ENCODE measurements around the gene ZNF536. TPM values are rescaled to one million over a fixed set of nuclear protein-coding genes. Genes with fewer than 3 reads are reported as not detected.
"Not testable (repeated sequence)": the region's sequence is repeated elsewhere in the genome, so short reads cannot be mapped to it uniquely, and the experiment has no call there.

ZNF536 gene
- total and polyA plus RNA-seq, 3 donors from 2014 or later, result 6.6 to 57.6 (median 35.1) TPM

DNA sequence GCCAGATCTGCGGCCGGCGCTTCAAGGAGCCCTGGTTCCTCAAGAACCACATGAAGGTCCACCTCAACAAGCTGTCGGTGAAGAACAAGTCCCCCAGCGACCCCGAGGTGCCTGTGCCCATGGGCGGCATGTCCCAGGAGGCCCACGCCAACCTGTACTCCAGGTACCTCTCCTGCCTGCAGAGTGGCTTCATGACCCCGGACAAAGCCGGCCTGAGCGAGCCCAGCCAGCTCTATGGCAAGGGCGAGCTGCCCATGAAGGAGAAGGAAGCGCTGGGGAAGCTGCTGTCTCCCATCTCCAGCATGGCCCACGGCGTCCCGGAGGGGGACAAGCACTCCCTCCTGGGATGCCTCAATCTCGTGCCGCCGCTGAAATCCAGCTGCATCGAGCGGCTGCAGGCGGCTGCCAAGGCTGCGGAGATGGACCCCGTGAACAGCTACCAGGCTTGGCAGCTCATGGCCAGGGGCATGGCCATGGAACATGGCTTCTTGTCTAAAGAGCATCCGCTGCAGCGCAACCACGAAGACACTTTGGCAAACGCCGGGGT, 72.6 kb downstream of the ZNF536 start:
- Histone ChIP-seq H3K27me3 (no peaks in the 10 kb centered on the region), H3K9me3 (no peaks in the 10 kb centered on the region), H3K27ac (no peak overlapping the region), H3K36me3 (ENCODE audit: low read depth, missing control alignments) (no peaks in the 10 kb centered on the region), H3K4me3 (no peak overlapping the region), H3K4me1 (peaks cover 7% of the 10 kb centered on the region)
- intact Hi-C loops (cut with DNase I; ENCODE audit: low total_unique reads), result no loop called here
- WGBS, 2 donors, result 79% methylated on average over 17 to 27 of the region's 29 CpGs
- no peak for TF ChIP-seq POLR2A (IDR thresholded peaks at IDR 0.05)
- TF ChIP-seq, protein P1, sequence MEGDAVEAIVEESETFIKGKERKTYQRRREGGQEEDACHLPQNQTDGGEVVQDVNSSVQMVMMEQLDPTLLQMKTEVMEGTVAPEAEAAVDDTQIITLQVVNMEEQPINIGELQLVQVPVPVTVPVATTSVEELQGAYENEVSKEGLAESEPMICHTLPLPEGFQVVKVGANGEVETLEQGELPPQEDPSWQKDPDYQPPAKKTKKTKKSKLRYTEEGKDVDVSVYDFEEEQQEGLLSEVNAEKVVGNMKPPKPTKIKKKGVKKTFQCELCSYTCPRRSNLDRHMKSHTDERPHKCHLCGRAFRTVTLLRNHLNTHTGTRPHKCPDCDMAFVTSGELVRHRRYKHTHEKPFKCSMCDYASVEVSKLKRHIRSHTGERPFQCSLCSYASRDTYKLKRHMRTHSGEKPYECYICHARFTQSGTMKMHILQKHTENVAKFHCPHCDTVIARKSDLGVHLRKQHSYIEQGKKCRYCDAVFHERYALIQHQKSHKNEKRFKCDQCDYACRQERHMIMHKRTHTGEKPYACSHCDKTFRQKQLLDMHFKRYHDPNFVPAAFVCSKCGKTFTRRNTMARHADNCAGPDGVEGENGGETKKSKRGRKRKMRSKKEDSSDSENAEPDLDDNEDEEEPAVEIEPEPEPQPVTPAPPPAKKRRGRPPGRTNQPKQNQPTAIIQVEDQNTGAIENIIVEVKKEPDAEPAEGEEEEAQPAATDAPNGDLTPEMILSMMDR (IDR thresholded peaks at IDR 0.05), result no peak
- no peak for DNase-seq

DNA sequence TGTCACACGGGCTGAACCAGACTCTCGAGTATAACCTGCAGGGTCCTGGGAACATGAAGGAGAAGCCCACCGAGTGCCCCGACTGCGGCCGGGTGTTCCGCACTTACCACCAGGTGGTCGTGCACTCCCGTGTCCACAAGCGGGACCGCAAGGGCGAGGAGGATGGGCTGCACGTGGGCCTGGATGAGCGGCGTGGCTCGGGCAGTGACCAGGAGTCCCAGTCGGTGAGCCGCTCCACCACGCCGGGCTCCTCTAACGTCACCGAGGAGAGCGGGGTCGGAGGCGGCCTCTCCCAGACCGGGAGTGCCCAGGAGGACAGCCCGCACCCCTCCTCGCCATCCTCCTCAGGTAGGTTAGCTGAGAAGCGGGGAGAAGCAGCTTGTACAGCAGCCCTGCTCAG, 73.2 kb downstream of the ZNF536 start:
- TF ChIP-seq, protein P1 (IDR thresholded peaks at IDR 0.05), result no peak
- no peak for TF ChIP-seq POLR2A (IDR thresholded peaks at IDR 0.05)
- Histone ChIP-seq H3K27me3 (no peaks in the 10 kb centered on the region), H3K27ac (no peak overlapping the region), H3K36me3 (ENCODE audit: low read depth, missing control alignments) (no peaks in the 10 kb centered on the region), H3K9me3 (no peaks in the 10 kb centered on the region), H3K4me1 (peaks cover 8% of the 10 kb centered on the region), H3K4me3 (no peak overlapping the region)
- intact Hi-C loops (cut with DNase I; ENCODE audit: low total_unique reads), result no loop called here
- 71 to 90% methylated on average over 9 to 29 of the region's 29 CpGs for WGBS, 2 donors
- DNase-seq, result no peak

DNA sequence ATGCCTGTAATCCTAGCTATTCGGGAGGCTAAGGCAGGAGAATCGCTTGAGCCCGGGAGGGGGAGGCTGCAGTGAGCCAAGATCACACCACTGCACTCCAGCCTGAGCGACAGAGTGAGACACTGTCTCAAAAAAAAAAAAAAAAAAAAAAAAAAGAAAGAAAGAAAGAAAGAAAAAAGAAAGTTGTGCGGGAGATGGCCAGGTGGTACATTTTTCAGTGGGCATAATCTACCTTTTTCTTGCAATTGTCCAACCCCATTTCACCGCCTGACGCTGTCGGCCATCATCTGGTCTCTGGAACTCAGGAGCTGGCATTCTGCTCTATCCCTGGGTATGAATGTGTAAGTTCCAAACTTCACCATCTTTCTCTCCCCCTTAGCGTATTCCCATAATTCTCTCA, 73.9 kb downstream of the ZNF536 start:
- H3K27ac ChIP-seq; H3K4me3 ChIP-seq; H3K36me3 ChIP-seq (ENCODE audit: low read depth, missing control alignments); H3K9me3 ChIP-seq; H3K4me1 ChIP-seq; H3K27me3 ChIP-seq; intact Hi-C loops (cut with DNase I; ENCODE audit: low total_unique reads); DNase-seq: not testable (repeated sequence)
- WGBS, 2 donors, result 94 to 95% methylated on average over 9 of the region's 9 CpGs

DNA sequence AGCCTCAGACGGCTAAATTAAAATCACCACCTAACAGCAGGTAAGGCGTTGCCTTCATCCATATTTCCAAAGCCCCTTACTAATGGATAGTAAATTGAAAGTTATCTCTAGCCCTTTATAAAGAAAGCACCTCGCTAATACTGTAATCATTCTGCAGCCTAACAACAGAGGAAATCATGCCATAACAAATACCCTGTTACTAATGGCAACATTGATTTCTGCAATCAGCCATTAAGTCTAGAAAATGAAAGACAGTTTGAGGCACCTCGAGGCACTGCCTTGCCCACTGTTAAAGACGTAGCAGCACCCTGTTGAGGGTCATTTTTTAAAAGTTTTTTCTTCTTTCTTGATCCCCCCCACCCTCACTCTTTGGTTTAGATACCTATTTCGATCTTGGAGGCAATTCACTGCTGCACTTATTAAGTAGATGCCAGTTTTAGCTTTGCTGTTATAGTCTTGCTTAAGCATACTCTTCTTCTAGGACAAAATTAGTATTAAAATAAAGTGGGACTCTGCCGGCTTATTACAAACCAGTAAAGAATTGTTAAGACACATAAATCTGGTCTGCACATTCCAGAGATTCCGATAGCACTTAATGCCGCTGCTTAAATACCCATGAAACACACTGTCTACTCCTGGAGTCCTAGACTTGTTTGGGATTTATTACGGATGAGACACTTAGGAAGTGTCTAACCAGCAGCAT, 74.8 kb downstream of the ZNF536 start:
- Histone ChIP-seq H3K4me1 (peaks cover 8% of the 10 kb centered on the region), H3K4me3 (no peak overlapping the region), H3K27ac (no peak overlapping the region), H3K36me3 (ENCODE audit: low read depth, missing control alignments) (no peaks in the 10 kb centered on the region), H3K27me3 (no peaks in the 10 kb centered on the region), H3K9me3 (no peaks in the 10 kb centered on the region)
- no peak for DNase-seq
- TF ChIP-seq POLR2A (IDR thresholded peaks at IDR 0.05), result no peak
- TF ChIP-seq, protein P1 (IDR thresholded peaks at IDR 0.05), result no peak
- WGBS, 2 donors, result 84 to 86% methylated on average over 10 of the region's 10 CpGs
- intact Hi-C loops (cut with DNase I; ENCODE audit: low total_unique reads), result no loop called here

DNA sequence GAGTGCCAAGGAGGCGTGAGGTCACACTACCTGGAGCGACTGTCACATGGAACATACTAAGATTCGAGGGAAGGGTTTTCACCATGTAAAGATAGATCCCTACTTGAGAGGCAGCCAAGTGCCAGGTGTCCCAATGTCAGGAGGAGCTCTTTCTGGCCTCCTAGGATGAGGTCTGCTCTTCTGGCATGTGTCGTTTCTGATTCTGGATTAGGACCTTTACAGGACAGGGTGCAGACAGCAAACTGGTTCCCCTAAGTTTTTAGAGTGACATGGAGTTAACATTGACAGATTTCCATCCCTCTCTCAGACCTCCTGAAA, 75.3 kb downstream of the ZNF536 start:
- H3K9me3 ChIP-seq, result no peaks in the 10 kb centered on the region
- WGBS, 2 donors, result 79 to 96% methylated on average over 4 of the region's 4 CpGs
- H3K4me3 ChIP-seq, result no peak overlapping the region
- no peak for TF ChIP-seq POLR2A (IDR thresholded peaks at IDR 0.05)
- TF ChIP-seq, protein P1 (IDR thresholded peaks at IDR 0.05), result no peak
- H3K4me1 ChIP-seq, result peaks cover 8% of the 10 kb centered on the region
- H3K27me3 ChIP-seq, result no peaks in the 10 kb centered on the region
- intact Hi-C loops (cut with DNase I; ENCODE audit: low total_unique reads), result no loop called here
- DNase-seq, result no peak
- no peaks in the 10 kb centered on the region for H3K36me3 ChIP-seq (ENCODE audit: low read depth, missing control alignments)
- no peak overlapping the region for H3K27ac ChIP-seq
